IMR-90 (cell line): Measurements from ENCODE around the gene CCDC152. TPM values are rescaled to one million over a fixed set of nuclear protein-coding genes. Genes with fewer than 3 reads are reported as not detected.

ENCODE experiments used
- ATAC-seq: fragments of 200-7000 bp; cut with Tn5 transposase; 2 replicates; pipeline ENCODE4 v1.9.1; 2020; ENCODE audit warnings: low read depth, mild to moderate bottlenecking, moderate library complexity
- BruUV-seq: library from RNA; stranded (reverse); fragments of 400-500 nt; replicated peaks from 2 replicates; lab custom pipeline; 2021; lab: Mats Ljungman, UMichigan
- CTCF ChIA-PET: fragments of 300-600 bp; formaldehyde crosslinking; extraction: SDS; loops from one replicate; lab custom pipeline; 2021; ENCODE audit warnings: antibody characterized with exemption; lab: Yijun Ruan, JAX
- POLR2A ChIA-PET: fragments of 300-600 bp; sonication (Branson Sonifier 250); formaldehyde crosslinking; loops from one replicate; lab custom pipeline; 2022; ENCODE audit warnings: antibody characterized with exemption; ENCODE audit not compliant: unreplicated experiment; lab: Charles Lee
- DNase-seq: peaks from one replicate; pipeline ENCODE4 v3.0.0; 2013
- H2AFZ ChIP-seq: replicated peaks from 2 replicates; pipeline ENCODE3; 2013; ENCODE audit warnings: low read length, mild to moderate bottlenecking; ENCODE audit not compliant: poor library complexity
- H2AK5ac ChIP-seq: 2 replicates; pipeline ENCODE4 v1.6.1; 2013; ENCODE audit warnings: low read depth, low read length, inconsistent platforms
- H2AK9ac ChIP-seq: replicated peaks from 2 replicates; pipeline ENCODE3; 2013; ENCODE audit warnings: mild to moderate bottlenecking, low read depth, low read length, moderate library complexity; ENCODE audit not compliant: poor library complexity
- H2BK120ac ChIP-seq: 2 replicates; pipeline ENCODE4 v1.6.1; 2013; ENCODE audit warnings: low read depth, low read length, inconsistent platforms
- H2BK15ac ChIP-seq: 3 replicates; pipeline ENCODE4 v1.6.1; 2013; ENCODE audit warnings: low read depth, low read length, inconsistent platforms
- H2BK20ac ChIP-seq: 2 replicates; pipeline ENCODE4 v1.6.1; 2013; ENCODE audit warnings: low read depth, mild to moderate bottlenecking, inconsistent platforms, low read length, moderate library complexity
- H2BK5ac ChIP-seq: 2 replicates; pipeline ENCODE4 v1.6.1; 2013; ENCODE audit warnings: mild to moderate bottlenecking, low read depth, low read length, inconsistent platforms; ENCODE audit not compliant: poor library complexity, severe bottlenecking
- H3K14ac ChIP-seq: replicated peaks from 2 replicates; pipeline ENCODE4 v1.6.1; 2013; ENCODE audit warnings: low read depth, low read length, inconsistent platforms
- H3K18ac ChIP-seq: 2 replicates; pipeline ENCODE4 v1.6.1; 2013; ENCODE audit warnings: low read depth, low read length, control low read depth
- H3K23ac ChIP-seq: 2 replicates; pipeline ENCODE4 v1.6.1; 2013; ENCODE audit warnings: low read depth, low read length, inconsistent platforms
- H3K27ac ChIP-seq: 2 replicates; pipeline ENCODE4 v1.5.1; 2013; ENCODE audit warnings: mild to moderate bottlenecking, control low read depth, low read length; ENCODE audit not compliant: insufficient read depth
- H3K27me3 ChIP-seq: 2 replicates; pipeline ENCODE4 v1.6.1; 2013; ENCODE audit warnings: low read length; ENCODE audit not compliant: control insufficient read depth, insufficient read depth
- H3K36me3 ChIP-seq: 2 replicates; pipeline ENCODE4 v1.6.1; 2013; ENCODE audit warnings: low read length, mixed read lengths; ENCODE audit not compliant: control insufficient read depth, insufficient read depth
- H3K4ac ChIP-seq: 2 replicates; pipeline ENCODE4 v1.6.1; 2013; ENCODE audit warnings: low read depth, low read length, inconsistent platforms
- H3K4me1 ChIP-seq: 2 replicates; pipeline ENCODE4 v1.6.1; 2013; ENCODE audit warnings: low read length, mixed read lengths; ENCODE audit not compliant: control insufficient read depth, insufficient read depth
- H3K4me2 ChIP-seq: 2 replicates; pipeline ENCODE4 v1.6.1; 2013; ENCODE audit warnings: low read depth, mild to moderate bottlenecking, control low read depth, low read length, moderate library complexity
- H3K4me3 ChIP-seq: 2 replicates; pipeline ENCODE4 v1.5.1; 2013; ENCODE audit warnings: low read depth, mild to moderate bottlenecking, control low read depth, low read length, moderate library complexity; ENCODE audit not compliant: insufficient read depth
- H3K56ac ChIP-seq: 2 replicates; pipeline ENCODE4 v1.6.1; 2013; ENCODE audit warnings: low read length, inconsistent platforms; ENCODE audit not compliant: insufficient read depth; ENCODE audit errors: extremely low read depth
- H3K79me1 ChIP-seq, 2 experiments: 2 replicates each; pipeline ENCODE4 v1.6.1; 2013; ENCODE audit warnings: low read length in 2 of 2, inconsistent platforms in 1 of 2, low read depth in 1 of 2
- H3K9ac ChIP-seq: 2 replicates; pipeline ENCODE4 v1.6.1; 2013; ENCODE audit warnings: low read depth, low read length, control low read depth
- H3K9me1 ChIP-seq: 2 replicates; pipeline ENCODE4 v1.6.1; 2013; ENCODE audit warnings: low read length, inconsistent platforms; ENCODE audit not compliant: insufficient read depth
- H3K9me3 ChIP-seq: 2 replicates; pipeline ENCODE4 v1.6.1; 2013; ENCODE audit warnings: low read length; ENCODE audit not compliant: control insufficient read depth, insufficient read depth
- H4K20me1 ChIP-seq: 2 replicates; pipeline ENCODE4 v1.6.1; 2013; ENCODE audit warnings: low read length, inconsistent platforms; ENCODE audit not compliant: insufficient read depth
- H4K5ac ChIP-seq: 2 replicates; pipeline ENCODE4 v1.6.1; 2013; ENCODE audit warnings: mild to moderate bottlenecking, low read depth, low read length, control low read depth
- H4K8ac ChIP-seq, 2 experiments: 2 replicates each; pipeline ENCODE4 v1.6.1; 2013; ENCODE audit warnings: low read depth in 2 of 2, low read length in 2 of 2, control low read depth in 1 of 2, inconsistent platforms in 1 of 2
- H4K91ac ChIP-seq: 2 replicates; pipeline ENCODE4 v1.6.1; 2013; ENCODE audit warnings: low read depth, low read length, inconsistent platforms; ENCODE audit not compliant: insufficient read depth
- BHLHE40 ChIP-seq: fragments of 150-350 bp; IDR thresholded peaks from 2 replicates; pipeline ENCODE4 v1.6.1; 2016; ENCODE audit warnings: mild to moderate bottlenecking, low read depth, low read length
- MAFK ChIP-seq: IDR thresholded peaks from 2 replicates; pipeline ENCODE4 v1.6.1; 2012; ENCODE audit warnings: low read depth, low read length, improper control_type of control experiment
- POLR2A ChIP-seq: IDR thresholded peaks from 2 replicates; pipeline ENCODE4 v1.6.1; 2012; ENCODE audit warnings: mild to moderate bottlenecking, low read depth, low read length
- WGBS, 2 experiments: methylation state at CpG; one replicate each; pipeline versions ENCODE4 v1.1.5 to v1.1.7; 2013; ENCODE audit warnings: missing lambda C conversion rate in 2 of 2; ENCODE audit not compliant: insufficient read length in 1 of 2; ENCODE audit errors: extremely low coverage in 2 of 2; 5-methylcytosine and 5-hydroxymethylcytosine counted together
- dilution Hi-C: fragments of 300-500 bp; cut with HindIII; formaldehyde crosslinking; loops from one replicate; pipeline ENCODE4 v1.14.3; 2018; ENCODE audit warnings: low sequenced_read_pairs; ENCODE audit not compliant: unreplicated experiment
- in situ Hi-C: fragments of 300-500 bp; cut with MboI; formaldehyde crosslinking; loops from 3 replicates; pipeline ENCODE4 v1.14.3; 2019; ENCODE audit warnings: low sequenced_read_pairs, inconsistent platforms, mixed read lengths
- intact Hi-C: fragments of 100-400 bp; cut with micrococcal nuclease; formaldehyde crosslinking; loops from 2 replicates; pipeline ENCODE4 v1.10.0; 2022
- polyA plus RNA-seq, 3 experiments: library from polyadenylated mRNA; depleted of rRNA; stranded (reverse); fragments of >200 nt; gene quantifications; 2 replicates each; pipeline ENCODE4 v1.2.3, GENCODE V29; 2012; ENCODE audit warnings: low replicate concordance in 1 of 3
- total RNA-seq: library from RNA; depleted of rRNA; stranded (reverse); fragments of >200 nt; gene quantifications from 2 replicates; pipeline ENCODE4 v1.2.3, GENCODE V29; 2012
- TF ChIP-seq, protein P1 (sequence below): fragments of 150-350 bp; IDR thresholded peaks from 2 replicates; pipeline ENCODE4 v1.6.1; 2016; ENCODE audit warnings: low read depth, mild to moderate bottlenecking, low read length, moderate library complexity, borderline replicate concordance

The CCDC152 gene
- total and polyA plus RNA-seq, 2 of the 4 experiments (the other 2 are of a cell fraction): 0.87 to 0.90 TPM

DNA sequence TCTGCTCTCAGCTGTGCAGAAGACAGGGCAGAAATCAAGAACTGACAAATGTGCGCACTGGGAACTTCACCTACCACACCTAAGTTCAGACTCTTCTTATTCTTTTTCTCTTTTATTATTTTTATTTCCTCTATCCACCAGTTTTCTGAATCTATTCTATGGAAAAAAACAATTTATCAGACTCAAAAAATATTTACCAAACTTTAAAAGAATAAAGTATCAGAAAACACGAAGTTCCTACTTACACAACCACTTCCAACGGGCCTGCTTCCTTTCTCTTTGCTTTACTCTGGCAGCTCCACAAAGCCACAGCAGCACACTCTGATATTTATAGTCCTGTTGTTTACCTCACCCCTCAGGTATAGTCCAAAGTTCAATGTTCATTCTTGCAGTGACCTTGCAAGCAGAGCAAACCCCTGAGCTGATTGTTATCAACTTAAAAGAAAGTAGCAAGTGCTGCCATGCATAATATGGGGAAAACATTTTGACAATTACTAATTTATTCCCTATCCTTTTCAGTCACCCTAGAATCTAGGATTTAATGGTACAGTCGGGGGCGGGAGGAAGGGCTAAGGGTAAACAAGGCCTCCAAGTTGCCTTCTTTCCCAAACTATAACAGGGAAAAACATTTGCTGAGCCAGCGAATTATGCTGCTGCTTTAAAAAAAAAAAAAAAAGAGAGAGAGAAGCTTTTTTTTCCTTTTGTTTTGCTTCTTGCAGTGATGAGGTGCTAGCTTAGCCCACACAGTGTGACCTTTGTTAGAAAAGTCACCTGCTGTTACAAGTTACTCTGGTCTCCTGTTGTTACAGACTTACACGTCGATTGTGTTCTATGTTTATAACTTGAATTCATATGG is 55.2 kb downstream of the CCDC152 start, which contains the start of gene SELENOP:
Gene SELENOP (minus strand): TSS at position 302 of the 856 bp plus-strand sequence. CDS start 3,539 bp downstream, outside the sequence.
- Histone ChIP-seq H3K4ac (no peak within 1 kb of the TSS), H4K5ac (no peak within 1 kb of the TSS), H3K14ac (no peak within 1 kb of the TSS), H4K91ac (no peak within 1 kb of the TSS), H2AK5ac (no peak within 1 kb of the TSS), H2BK15ac (no peak within 1 kb of the TSS), H3K23ac (no peak within 1 kb of the TSS), H3K27ac (peak within 1 kb of the TSS; percentile 17; the same call in 1 of the 2 replicates), H3K56ac (peak within 1 kb of the TSS; percentile 16; the same call in 1 of the 2 replicates), H3K79me1 (no peaks in the 10 kb centered on the region), H3K9me1 (no peaks in the 10 kb centered on the region), H3K4me1 (no peaks in the 10 kb centered on the region), H3K9ac (no peak within 1 kb of the TSS), H4K20me1 (no peaks in the 10 kb centered on the region), H3K4me3 (no peak within 1 kb of the TSS), H3K36me3 (no peaks in the 10 kb centered on the region), H2AK9ac (no peak within 1 kb of the TSS), H2BK5ac (no peak within 1 kb of the TSS), H4K8ac (no peak within 1 kb of the TSS), H2BK120ac (no peak within 1 kb of the TSS), H3K9me3 (no peaks in the 10 kb centered on the region), H3K18ac (peak within 1 kb of the TSS; percentile 23; the same call in 1 of the 2 replicates), H3K4me2 (peak within 1 kb of the TSS; percentile 10; the same call in 1 of the 2 replicates), H3K27me3 (no peaks in the 10 kb centered on the region), H2AFZ (no peak within 1 kb of the TSS), H2BK20ac (no peak within 1 kb of the TSS)
- ATAC-seq (no peak), DNase-seq (no peak)
- intact Hi-C loops: no loop called here
- in situ Hi-C loops: no loop called here
- no peak for TF ChIP-seq POLR2A
- peak; percentile 91 for TF ChIP-seq MAFK
- TF ChIP-seq BHLHE40: no peak
- TF ChIP-seq, protein P1, sequence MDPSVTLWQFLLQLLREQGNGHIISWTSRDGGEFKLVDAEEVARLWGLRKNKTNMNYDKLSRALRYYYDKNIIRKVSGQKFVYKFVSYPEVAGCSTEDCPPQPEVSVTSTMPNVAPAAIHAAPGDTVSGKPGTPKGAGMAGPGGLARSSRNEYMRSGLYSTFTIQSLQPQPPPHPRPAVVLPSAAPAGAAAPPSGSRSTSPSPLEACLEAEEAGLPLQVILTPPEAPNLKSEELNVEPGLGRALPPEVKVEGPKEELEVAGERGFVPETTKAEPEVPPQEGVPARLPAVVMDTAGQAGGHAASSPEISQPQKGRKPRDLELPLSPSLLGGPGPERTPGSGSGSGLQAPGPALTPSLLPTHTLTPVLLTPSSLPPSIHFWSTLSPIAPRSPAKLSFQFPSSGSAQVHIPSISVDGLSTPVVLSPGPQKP: no peak
- 28% methylated on average over 3 of the region's 8 CpGs; no CpG with 5 or more reads in 1 of the 2 experiments for WGBS, 2 experiments
- ChIA-PET POLR2A (no interaction called here), CTCF (interaction anchor here (0.6 to 1.5 kb wide), 2 partner anchors 65 to 78 kb away, joined by 3 read pairs; no protein-coding TSS in a partner anchor)
- no TSS peak for BruUV-seq
- dilution Hi-C loops: no loop called here
